SK-N-SH (cell line): Measurements from ENCODE around the gene SLCO4A1. TPM values are rescaled to one million over a fixed set of nuclear protein-coding genes. Genes with fewer than 3 reads are reported as not detected.

Source experiments
- CTCF ChIA-PET: fragments of 300-600, 350-600 bp; formaldehyde crosslinking; extraction: SDS; loops from one replicate; lab custom pipeline; 2021; lab: Yijun Ruan, JAX
- POLR2A ChIA-PET: fragments of 350-600 bp; sonication (Branson Sonifier 250); formaldehyde crosslinking; extraction: SDS; loops from one replicate; lab custom pipeline; 2020; ENCODE audit warnings: antibody characterized with exemption, inconsistent platforms; lab: Yijun Ruan, JAX
- DNase-seq: peaks from one replicate; pipeline ENCODE4 v3.0.0; 2012
- H2AFZ ChIP-seq: fragments of 200-600 bp; sonication (generic); 2 replicates; pipeline ENCODE4 v1.8.1; 2016; ENCODE audit warnings: antibody characterized with exemption, mild to moderate bottlenecking, low read depth
- H3F3A ChIP-seq: fragments of 200-600 bp; sonication (generic); replicated peaks from 2 replicates; pipeline ENCODE3; 2016; ENCODE audit warnings: antibody characterized with exemption, mild to moderate bottlenecking; ENCODE audit not compliant: insufficient read depth
- H3K27ac ChIP-seq, 2 experiments: fragments of 200-500 bp in 1 of 2; fragments of 200-600 bp in 1 of 2; sonication (Bioruptor generic) in 1 of 2; sonication (generic), shearing (Covaris generic) in 1 of 2; 2 replicates each; pipeline versions ENCODE4 v1.5.1 to v1.6.1; 2014 to 2016; ENCODE audit warnings: low read depth in 2 of 2, inconsistent platforms in 1 of 2, low read length in 1 of 2, mild to moderate bottlenecking in 1 of 2, mixed read lengths in 1 of 2
- H3K27me3 ChIP-seq: fragments of 200-600 bp; sonication (generic), shearing (Covaris generic); 2 replicates; pipeline ENCODE4 v1.6.1; 2016; ENCODE audit warnings: mixed run types; ENCODE audit not compliant: insufficient read depth
- H3K36me3 ChIP-seq, 2 experiments: fragments of 200-500 bp in 1 of 2; fragments of 200-600 bp in 1 of 2; sonication (Bioruptor generic) in 1 of 2; sonication (generic) in 1 of 2; replicated peaks in 1 of 2; 2 replicates each; pipeline versions ENCODE3 to v1.5.1; 2014 to 2016; ENCODE audit warnings: low read length in 1 of 2, mild to moderate bottlenecking in 1 of 2; ENCODE audit not compliant: insufficient read depth in 2 of 2, control insufficient read depth in 1 of 2
- H3K4me1 ChIP-seq, 2 experiments: fragments of 200-500 bp in 1 of 2; fragments of 200-600 bp in 1 of 2; sonication (Bioruptor generic) in 1 of 2; sonication (generic), shearing (Covaris generic) in 1 of 2; 2 replicates each; pipeline versions ENCODE4 v1.5.1 to v1.6.1; 2014 to 2016; ENCODE audit warnings: low read depth in 1 of 2, low read length in 1 of 2, mixed run types in 1 of 2; ENCODE audit not compliant: insufficient read depth in 2 of 2, control insufficient read depth in 1 of 2
- H3K4me2 ChIP-seq: fragments of 200-600 bp; sonication (generic), shearing (Covaris generic); 2 replicates; pipeline ENCODE4 v1.6.1; 2017; ENCODE audit warnings: mixed run types
- H3K4me3 ChIP-seq, 2 experiments: fragments of 200-500 bp in 1 of 2; fragments of 200-600 bp in 1 of 2; sonication (Bioruptor generic) in 1 of 2; sonication (generic), shearing (Covaris generic) in 1 of 2; 2 replicates each; pipeline versions ENCODE4 v1.5.1 to v1.8.1; 2014 to 2016; ENCODE audit warnings: low read depth in 2 of 2, inconsistent platforms in 1 of 2, low read length in 1 of 2, mild to moderate bottlenecking in 1 of 2, mixed read lengths in 1 of 2, moderate library complexity in 1 of 2
- H3K79me2 ChIP-seq: fragments of 200-600 bp; sonication (generic); 2 replicates; pipeline ENCODE4 v1.8.1; 2017; ENCODE audit warnings: mild to moderate bottlenecking; ENCODE audit not compliant: insufficient read depth
- H3K9ac ChIP-seq: fragments of 200-600 bp; sonication (generic); 2 replicates; pipeline ENCODE4 v1.6.1; 2017; ENCODE audit warnings: mixed run types
- H3K9me2 ChIP-seq: fragments of 200-600 bp; sonication (generic); 2 replicates; pipeline ENCODE4 v1.6.1; 2017; ENCODE audit warnings: mixed run types
- H3K9me3 ChIP-seq: fragments of 200-600 bp; sonication (generic); 2 replicates; pipeline ENCODE4 v1.6.1; 2017; ENCODE audit warnings: mixed run types, mild to moderate bottlenecking, moderate library complexity
- H4K20me1 ChIP-seq: fragments of 200-600 bp; sonication (generic); 2 replicates; pipeline ENCODE4 v1.6.1; 2017; ENCODE audit warnings: mild to moderate bottlenecking, mixed run types; ENCODE audit not compliant: insufficient read depth
- CHD2 ChIP-seq: fragments of 150-350 bp; IDR thresholded peaks from 2 replicates; pipeline ENCODE4 v1.6.1; 2018; ENCODE audit warnings: low read length; ENCODE audit not compliant: partially characterized antibody
- ELF1 ChIP-seq: IDR thresholded peaks from 2 replicates; pipeline ENCODE4 v1.4.0; 2012
- GABPA ChIP-seq: IDR thresholded peaks from 2 replicates; pipeline ENCODE4 v1.4.0; 2012; ENCODE audit warnings: low read depth, mild to moderate bottlenecking
- GATA2 ChIP-seq: sonication (generic); formaldehyde crosslinking; IDR thresholded peaks from 2 replicates; pipeline ENCODE4 v1.5.0; 2020; ENCODE audit warnings: mild to moderate bottlenecking, missing genetic modification reagents
- JUND ChIP-seq: IDR thresholded peaks from 2 replicates; pipeline ENCODE4 v1.4.0; 2012
- MAX ChIP-seq: IDR thresholded peaks from 2 replicates; pipeline ENCODE4 v1.4.0; 2012; ENCODE audit warnings: low read depth
- MEF2A ChIP-seq: IDR thresholded peaks from 2 replicates; pipeline ENCODE4 v1.4.0; 2012; ENCODE audit warnings: low read depth, borderline replicate concordance
- MXI1 ChIP-seq: IDR thresholded peaks from 2 replicates; pipeline ENCODE4 v1.6.1; 2012; ENCODE audit warnings: mild to moderate bottlenecking, low read depth, low read length, improper control_type of control experiment
- NRF1 ChIP-seq: IDR thresholded peaks from 2 replicates; pipeline ENCODE4 v1.6.1; 2012; ENCODE audit warnings: low read depth, mild to moderate bottlenecking, low read length
- PBX3 ChIP-seq: IDR thresholded peaks from 2 replicates; pipeline ENCODE4; 2012
- RAD21 ChIP-seq: IDR thresholded peaks from 2 replicates; pipeline ENCODE4 v1.6.1; 2012; ENCODE audit warnings: mild to moderate bottlenecking, low read length
- RCOR1 ChIP-seq: fragments of 150-350 bp; IDR thresholded peaks from 2 replicates; pipeline ENCODE4 v1.6.1; 2017; ENCODE audit warnings: antibody characterized with exemption, low read length
- REST ChIP-seq: IDR thresholded peaks from 2 replicates; pipeline ENCODE4 v1.6.1; 2012; ENCODE audit warnings: mild to moderate bottlenecking, low read depth, low read length, moderate library complexity
- RFX5 ChIP-seq: IDR thresholded peaks from 2 replicates; pipeline ENCODE4 v1.6.1; 2012; ENCODE audit warnings: mild to moderate bottlenecking, improper control_type of control experiment, low read length
- RXRA ChIP-seq: IDR thresholded peaks from 2 replicates; pipeline ENCODE4 v1.4.0; 2012; ENCODE audit warnings: low read depth, mild to moderate bottlenecking, borderline replicate concordance
- TAF1 ChIP-seq: IDR thresholded peaks from 2 replicates; pipeline ENCODE4 v1.6.1; 2012; ENCODE audit warnings: low read depth, mild to moderate bottlenecking, low read length, moderate library complexity, borderline replicate concordance
- TEAD4 ChIP-seq: IDR thresholded peaks from 2 replicates; pipeline ENCODE4 v1.4.0; 2012; ENCODE audit warnings: mild to moderate bottlenecking, borderline replicate concordance; ENCODE audit not compliant: insufficient read depth
- YY1 ChIP-seq: IDR thresholded peaks from 2 replicates; pipeline ENCODE4 v1.4.0; 2012; ENCODE audit warnings: low read depth, mild to moderate bottlenecking
- WGBS: methylation state at CpG from one replicate; pipeline ENCODE4 v1.1.6; 2017; ENCODE audit warnings: low lambda C conversion rate; 5-methylcytosine and 5-hydroxymethylcytosine counted together
- polyA plus RNA-seq, 3 experiments: library from polyadenylated mRNA; depleted of rRNA; stranded (reverse); fragments of >200 nt; gene quantifications; 2 replicates each; pipeline ENCODE4 v1.2.3, GENCODE V29; 2012
- TF ChIP-seq, protein P1 (sequence below): IDR thresholded peaks from 2 replicates; pipeline ENCODE4 v1.4.0; 2012; ENCODE audit warnings: low read depth, borderline replicate concordance

SLCO4A1 gene
- polyA plus RNA-seq, 1 of the 3 experiments (the other 2 are of a cell fraction) = 0.33 TPM

DNA sequence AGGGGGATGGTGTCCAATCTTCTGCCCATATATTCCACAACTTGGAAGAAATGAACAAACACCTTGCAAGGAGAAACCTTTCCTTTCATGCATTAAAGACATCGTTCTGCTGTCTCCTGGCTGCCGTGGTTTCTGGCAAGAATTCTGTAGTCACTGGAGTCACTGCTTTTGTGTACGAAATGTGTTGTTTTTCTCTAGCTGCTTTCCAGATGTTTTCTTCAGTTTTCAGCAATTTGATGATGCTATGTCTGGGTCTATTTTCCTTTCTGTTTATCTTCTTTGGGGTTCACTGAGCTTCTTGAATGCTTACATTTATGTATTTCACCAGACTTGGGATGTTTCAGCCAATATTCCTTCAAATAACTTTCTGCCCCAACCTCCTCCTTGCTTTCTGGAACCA, 40.6 kb upstream of the SLCO4A1 start:
- Histone ChIP-seq H3K9me2 (no peaks in the 10 kb centered on the region), H3K4me3 (no peak overlapping the region), H3K9me3 (no peaks in the 10 kb centered on the region), H3F3A (no peaks in the 10 kb centered on the region), H3K36me3 (no peaks in the 10 kb centered on the region), H2AFZ (no peak overlapping the region), H3K79me2 (no peaks in the 10 kb centered on the region), H4K20me1 (no peaks in the 10 kb centered on the region), H3K27me3 (no peaks in the 10 kb centered on the region), H3K27ac (no peak overlapping the region), H3K9ac (no peak overlapping the region), H3K4me2 (no peak overlapping the region), H3K4me1 (peaks cover 8 to 12% of the 10 kb centered on the region in 2 experiments; a peak in 3 of 4 replicates)
- DNase-seq = no peak
- ChIA-PET POLR2A (no interaction called here), CTCF (interaction anchor here (0.9 to 2.3 kb wide), 3 partner anchors 15 to 191 kb away, joined by 3 to 16 read pairs (median 7); no protein-coding TSS in a partner anchor)
- TF ChIP-seq JUND = no peak
- no peak for TF ChIP-seq MAX
- TF ChIP-seq GABPA = no peak
- TF ChIP-seq RFX5 = no peak
- TF ChIP-seq TEAD4 = no peak
- TF ChIP-seq REST = no peak
- TF ChIP-seq ELF1 = no peak
- no peak for TF ChIP-seq MXI1
- no peak for TF ChIP-seq MEF2A
- TF ChIP-seq RCOR1 = no peak
- no peak for TF ChIP-seq CHD2
- no peak for TF ChIP-seq GATA2 (CRISPR knock-in tag)
- no peak for TF ChIP-seq PBX3
- TF ChIP-seq, protein P1, sequence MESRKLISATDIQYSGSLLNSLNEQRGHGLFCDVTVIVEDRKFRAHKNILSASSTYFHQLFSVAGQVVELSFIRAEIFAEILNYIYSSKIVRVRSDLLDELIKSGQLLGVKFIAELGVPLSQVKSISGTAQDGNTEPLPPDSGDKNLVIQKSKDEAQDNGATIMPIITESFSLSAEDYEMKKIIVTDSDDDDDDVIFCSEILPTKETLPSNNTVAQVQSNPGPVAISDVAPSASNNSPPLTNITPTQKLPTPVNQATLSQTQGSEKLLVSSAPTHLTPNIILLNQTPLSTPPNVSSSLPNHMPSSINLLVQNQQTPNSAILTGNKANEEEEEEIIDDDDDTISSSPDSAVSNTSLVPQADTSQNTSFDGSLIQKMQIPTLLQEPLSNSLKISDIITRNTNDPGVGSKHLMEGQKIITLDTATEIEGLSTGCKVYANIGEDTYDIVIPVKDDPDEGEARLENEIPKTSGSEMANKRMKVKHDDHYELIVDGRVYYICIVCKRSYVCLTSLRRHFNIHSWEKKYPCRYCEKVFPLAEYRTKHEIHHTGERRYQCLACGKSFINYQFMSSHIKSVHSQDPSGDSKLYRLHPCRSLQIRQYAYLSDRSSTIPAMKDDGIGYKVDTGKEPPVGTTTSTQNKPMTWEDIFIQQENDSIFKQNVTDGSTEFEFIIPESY = no peak
- TF ChIP-seq RXRA = no peak
- no peak for TF ChIP-seq RAD21
- TF ChIP-seq TAF1 = no peak
- TF ChIP-seq YY1 = no peak
- no peak for TF ChIP-seq NRF1
- 62% methylated on average over 3 of the region's 3 CpGs for WGBS
